Chondrocyte (in vitro differentiated cells): ENCODE results near the gene RAB10. TPM values are rescaled to one million over a fixed set of nuclear protein-coding genes. Genes with fewer than 3 reads are reported as not detected.
A peak's percentile ranks its signal among the peaks of the same experiment; 100 is the strongest.

Experiments
- DNase-seq: peaks from one replicate; pipeline ENCODE4 v3.0.0; 2021; ENCODE audit warnings: mixed read lengths, low spot score
- H3K27ac Mint-ChIP-seq: one replicate; pipeline ENCODE4 v1.8.0; 2021; ENCODE audit warnings: mild to moderate bottlenecking, moderate library complexity, mixed read lengths; ENCODE audit not compliant: unreplicated experiment
- H3K27me3 Mint-ChIP-seq: 2 replicates; pipeline ENCODE4 v1.8.0; 2021; ENCODE audit warnings: low read depth, mixed read lengths
- H3K36me3 Mint-ChIP-seq: 2 replicates; pipeline ENCODE4 v1.8.0; 2021; ENCODE audit warnings: low read depth, mixed read lengths
- H3K4me1 Mint-ChIP-seq: 2 replicates; pipeline ENCODE4 v1.8.0; 2021; ENCODE audit warnings: low read depth, mild to moderate bottlenecking, mixed read lengths
- H3K4me3 Mint-ChIP-seq: one replicate; pipeline ENCODE4 v1.8.0; 2021; ENCODE audit warnings: mild to moderate bottlenecking, moderate library complexity, mixed read lengths; ENCODE audit not compliant: unreplicated experiment
- H3K9me3 Mint-ChIP-seq: 2 replicates; pipeline ENCODE4 v1.8.0; 2021; ENCODE audit warnings: low read depth, mixed read lengths
- total RNA-seq: library from RNA; stranded (reverse); gene quantifications from 3 replicates; pipeline ENCODE4 v1.2.1, GENCODE V29; 2021
- TF ChIP-seq, protein P1 (sequence below): fragments of 200-600 bp; sonication (generic); IDR thresholded peaks from 2 replicates; pipeline ENCODE4 v1.5.0; 2021; ENCODE audit warnings: antibody characterized with exemption, mild to moderate bottlenecking, moderate library complexity

The RAB10 gene
- total RNA-seq, 1 donor from 2014 or later = 153 TPM

DNA sequence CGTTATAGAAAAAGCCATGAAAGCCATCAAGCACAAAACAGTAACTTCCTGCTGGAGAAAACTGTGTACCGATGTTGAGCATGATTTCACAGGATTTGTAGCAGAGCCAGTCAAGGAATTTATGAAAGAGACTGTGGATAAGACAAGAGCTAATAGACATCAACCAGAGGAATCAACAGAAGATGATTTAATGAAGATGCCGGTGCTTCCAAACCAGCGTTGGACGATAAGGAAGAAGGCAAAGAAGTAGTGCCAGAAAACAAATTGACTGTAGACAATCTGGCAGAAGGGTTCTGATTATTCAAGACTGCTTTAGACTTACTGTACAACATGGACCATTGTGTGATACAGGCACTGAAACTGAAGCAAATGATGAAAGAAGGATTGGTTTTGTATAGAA lies 89.5 kb downstream of the RAB10 start:
- Mint-ChIP-seq H3K9me3 (no peaks in the 10 kb centered on the region), H3K27me3 (no peaks in the 10 kb centered on the region)

DNA sequence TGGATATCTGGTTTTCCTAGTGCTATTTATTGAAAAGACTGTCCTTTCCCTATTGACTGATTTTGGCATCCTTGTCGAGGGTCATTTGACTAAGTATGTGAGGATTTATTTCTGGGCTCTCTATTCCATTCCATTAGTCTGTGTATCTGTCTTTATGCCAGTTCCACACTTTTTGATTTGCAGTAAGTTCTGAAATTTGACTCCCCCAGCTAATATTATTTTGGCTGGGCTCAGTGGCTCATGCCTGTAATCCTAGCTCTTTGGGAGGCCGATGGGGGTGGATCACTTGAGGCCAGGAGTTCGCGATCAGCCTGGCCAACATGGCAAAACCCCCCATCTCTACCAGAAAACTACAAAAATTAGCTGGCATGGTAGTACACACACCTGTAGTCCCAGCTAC lies 92.2 kb downstream of the RAB10 start:
- TF ChIP-seq, protein P1, sequence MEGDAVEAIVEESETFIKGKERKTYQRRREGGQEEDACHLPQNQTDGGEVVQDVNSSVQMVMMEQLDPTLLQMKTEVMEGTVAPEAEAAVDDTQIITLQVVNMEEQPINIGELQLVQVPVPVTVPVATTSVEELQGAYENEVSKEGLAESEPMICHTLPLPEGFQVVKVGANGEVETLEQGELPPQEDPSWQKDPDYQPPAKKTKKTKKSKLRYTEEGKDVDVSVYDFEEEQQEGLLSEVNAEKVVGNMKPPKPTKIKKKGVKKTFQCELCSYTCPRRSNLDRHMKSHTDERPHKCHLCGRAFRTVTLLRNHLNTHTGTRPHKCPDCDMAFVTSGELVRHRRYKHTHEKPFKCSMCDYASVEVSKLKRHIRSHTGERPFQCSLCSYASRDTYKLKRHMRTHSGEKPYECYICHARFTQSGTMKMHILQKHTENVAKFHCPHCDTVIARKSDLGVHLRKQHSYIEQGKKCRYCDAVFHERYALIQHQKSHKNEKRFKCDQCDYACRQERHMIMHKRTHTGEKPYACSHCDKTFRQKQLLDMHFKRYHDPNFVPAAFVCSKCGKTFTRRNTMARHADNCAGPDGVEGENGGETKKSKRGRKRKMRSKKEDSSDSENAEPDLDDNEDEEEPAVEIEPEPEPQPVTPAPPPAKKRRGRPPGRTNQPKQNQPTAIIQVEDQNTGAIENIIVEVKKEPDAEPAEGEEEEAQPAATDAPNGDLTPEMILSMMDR = no peak
- Mint-ChIP-seq H3K36me3 (peaks cover 4% of the 10 kb centered on the region), H3K9me3 (no peaks in the 10 kb centered on the region), H3K4me3 (no peak overlapping the region), H3K4me1 (peaks cover 11% of the 10 kb centered on the region), H3K27ac (peak overlapping the region; percentile 2), H3K27me3 (no peaks in the 10 kb centered on the region)
- no peak for DNase-seq

More for the DNA sequence above, 89.5 kb downstream of the RAB10 start:
- DNase-seq = no peak
- TF ChIP-seq, protein P1 = no peak
- Mint-ChIP-seq H3K4me3 (no peak overlapping the region), H3K27ac (no peak overlapping the region), H3K4me1 (peaks cover 11% of the 10 kb centered on the region), H3K36me3 (no peaks in the 10 kb centered on the region)

DNA sequence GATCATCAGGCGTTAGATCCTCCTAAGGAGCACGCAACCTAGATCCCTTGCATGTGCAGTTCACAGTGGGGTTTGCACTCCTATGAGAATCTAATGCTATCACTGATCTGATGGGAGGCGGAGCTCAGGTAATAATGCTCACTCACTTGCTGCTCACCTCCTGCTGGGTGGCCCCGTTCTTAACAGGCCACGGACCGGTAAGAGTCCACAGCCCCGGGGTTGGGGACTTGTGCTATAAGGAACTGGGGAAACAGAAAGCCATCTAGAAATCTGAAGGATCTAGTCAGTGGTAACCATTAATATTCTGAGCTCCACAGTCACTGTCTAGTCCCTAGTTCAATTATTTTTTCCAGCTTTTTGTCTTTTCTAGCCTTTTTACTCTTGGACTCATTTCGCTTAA lies 94.3 kb downstream of the RAB10 start:
- no peak overlapping the region for H3K4me3 Mint-ChIP-seq
- H3K36me3 Mint-ChIP-seq = peaks cover 4% of the 10 kb centered on the region
- H3K9me3 Mint-ChIP-seq = no peaks in the 10 kb centered on the region
- TF ChIP-seq, protein P1 = no peak
- no peaks in the 10 kb centered on the region for H3K27me3 Mint-ChIP-seq
- DNase-seq = no peak
- H3K4me1 Mint-ChIP-seq = peaks cover 11% of the 10 kb centered on the region
- no peak overlapping the region for H3K27ac Mint-ChIP-seq

DNA sequence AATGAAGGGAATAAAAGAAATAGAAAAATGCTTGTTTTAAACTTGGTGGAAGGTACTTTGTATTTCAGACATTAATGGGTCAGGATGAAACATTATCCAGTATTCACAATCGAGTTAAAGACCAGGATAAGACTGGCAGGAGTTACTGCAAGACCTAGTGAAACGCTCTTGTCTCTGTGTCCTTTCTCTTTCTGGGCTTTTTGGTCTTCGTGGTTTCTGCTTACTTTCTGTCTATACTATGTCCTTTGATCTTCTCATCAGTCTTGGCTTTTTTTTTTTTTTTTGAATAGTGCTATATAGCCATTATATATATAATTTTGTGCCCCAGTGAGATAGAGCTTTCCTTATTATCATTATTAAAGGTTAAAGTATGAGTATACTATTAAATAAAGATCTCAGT lies 96.9 kb downstream of the RAB10 start:
- peaks cover 10% of the 10 kb centered on the region for H3K36me3 Mint-ChIP-seq
- H3K4me3 Mint-ChIP-seq = no peak overlapping the region
- no peaks in the 10 kb centered on the region for H3K27me3 Mint-ChIP-seq
- DNase-seq = no peak
- peaks cover 16% of the 10 kb centered on the region for H3K4me1 Mint-ChIP-seq
- H3K27ac Mint-ChIP-seq = peak overlapping the region; percentile 27
- TF ChIP-seq, protein P1 = no peak
- no peaks in the 10 kb centered on the region for H3K9me3 Mint-ChIP-seq

DNA sequence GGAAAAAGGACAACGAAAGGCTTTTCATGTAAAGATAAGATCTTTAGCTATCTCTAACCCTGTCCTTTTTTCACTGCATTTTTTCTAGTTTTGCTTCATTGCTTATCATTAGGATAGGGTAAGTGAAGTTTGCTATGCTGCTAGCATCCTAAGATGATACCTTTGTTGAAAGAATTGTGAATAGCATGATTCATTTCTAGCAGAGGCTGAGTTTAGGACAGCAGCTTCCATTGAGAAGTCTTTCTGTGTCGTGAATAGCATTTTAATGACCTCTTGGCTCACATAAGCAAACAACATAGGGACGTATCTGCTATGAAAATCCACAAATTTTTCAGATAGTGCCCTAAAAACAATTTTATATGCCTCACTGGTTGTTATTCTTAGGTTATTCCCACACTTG lies 102.6 kb downstream of the RAB10 start:
- Mint-ChIP-seq H3K9me3 (no peaks in the 10 kb centered on the region), H3K4me3 (no peak overlapping the region), H3K27me3 (no peaks in the 10 kb centered on the region), H3K27ac (no peak overlapping the region), H3K4me1 (peaks cover 5% of the 10 kb centered on the region), H3K36me3 (peaks cover 13% of the 10 kb centered on the region)
- no peak for DNase-seq
- TF ChIP-seq, protein P1 = no peak
